ENCODE data around the gene PLPP2.

PLPP2 gene

DNA sequence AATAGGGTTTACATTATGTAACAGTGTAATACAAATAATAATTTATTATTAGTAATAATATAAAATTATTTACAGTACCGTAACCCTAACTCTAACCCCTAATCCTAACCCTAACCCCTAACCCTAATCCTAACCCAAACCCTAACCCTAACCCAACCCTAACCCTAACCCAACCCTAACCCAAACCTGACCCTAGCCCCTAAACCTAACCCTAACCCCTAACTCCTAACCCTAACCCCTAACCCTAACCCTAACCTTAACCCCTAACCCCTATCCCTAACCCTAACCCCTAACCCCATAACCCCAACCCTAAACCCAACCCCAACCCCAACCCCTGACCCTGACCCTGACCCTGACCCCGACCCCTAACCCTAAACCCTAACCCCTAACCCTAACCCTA lies 45.7 kb downstream of the PLPP2 start:
- H4K20me1 ChIP-seq (ENCODE audit: control insufficient read depth, insufficient read depth, low read depth, low read length) = no peaks in the 10 kb centered on the region
- no peak overlapping the region for H3K4me3 ChIP-seq (ENCODE audit: low read length)
- H3K79me2 ChIP-seq (ENCODE audit: control insufficient read depth, low read length) = no peaks in the 10 kb centered on the region
- no peaks in the 10 kb centered on the region for H3K36me3 ChIP-seq (ENCODE audit: control insufficient read depth, low read length)
- H3K9me2 ChIP-seq (replicated peaks; ENCODE audit: control insufficient read depth, low read length) = no peaks in the 10 kb centered on the region
- no peak overlapping the region for H3K4me2 ChIP-seq (ENCODE audit: low read length)
- no peaks in the 10 kb centered on the region for H3F3A ChIP-seq (ENCODE audit: control insufficient read depth, insufficient read depth)
- TF ChIP-seq, protein P1, sequence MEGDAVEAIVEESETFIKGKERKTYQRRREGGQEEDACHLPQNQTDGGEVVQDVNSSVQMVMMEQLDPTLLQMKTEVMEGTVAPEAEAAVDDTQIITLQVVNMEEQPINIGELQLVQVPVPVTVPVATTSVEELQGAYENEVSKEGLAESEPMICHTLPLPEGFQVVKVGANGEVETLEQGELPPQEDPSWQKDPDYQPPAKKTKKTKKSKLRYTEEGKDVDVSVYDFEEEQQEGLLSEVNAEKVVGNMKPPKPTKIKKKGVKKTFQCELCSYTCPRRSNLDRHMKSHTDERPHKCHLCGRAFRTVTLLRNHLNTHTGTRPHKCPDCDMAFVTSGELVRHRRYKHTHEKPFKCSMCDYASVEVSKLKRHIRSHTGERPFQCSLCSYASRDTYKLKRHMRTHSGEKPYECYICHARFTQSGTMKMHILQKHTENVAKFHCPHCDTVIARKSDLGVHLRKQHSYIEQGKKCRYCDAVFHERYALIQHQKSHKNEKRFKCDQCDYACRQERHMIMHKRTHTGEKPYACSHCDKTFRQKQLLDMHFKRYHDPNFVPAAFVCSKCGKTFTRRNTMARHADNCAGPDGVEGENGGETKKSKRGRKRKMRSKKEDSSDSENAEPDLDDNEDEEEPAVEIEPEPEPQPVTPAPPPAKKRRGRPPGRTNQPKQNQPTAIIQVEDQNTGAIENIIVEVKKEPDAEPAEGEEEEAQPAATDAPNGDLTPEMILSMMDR (IDR thresholded peaks at IDR 0.05; ENCODE audit: low read depth, low read length, poor library complexity, severe bottlenecking) = no peak
- TF ChIP-seq EZH2phosphoT487 (IDR thresholded peaks at IDR 0.05; ENCODE audit: borderline replicate concordance, low read length) = no peak
- H3K9me3 ChIP-seq (ENCODE audit: control insufficient read depth, insufficient read depth, low read length) = no peaks in the 10 kb centered on the region
- H3K27me3 ChIP-seq (ENCODE audit: control insufficient read depth, low read length) = no peaks in the 10 kb centered on the region
- H3K27ac ChIP-seq (ENCODE audit: low read depth, low read length) = no peak overlapping the region
- H3K4me1 ChIP-seq (ENCODE audit: control insufficient read depth, low read length) = no peaks in the 10 kb centered on the region
